Activated CD4-positive, CD25-positive, alpha-beta regulatory T cell treated with anti-CD3 and anti-CD28 coated beads, Interleukin-2, amount 50 U/mL, for 16 hours (primary cell): ENCODE data around the gene SIPA1L3.

Source experiments
- DNase-seq: peaks from one replicate; pipeline ENCODE4 v3.0.0-alpha.2; 2020; ENCODE audit warnings: low read depth, low spot score

SIPA1L3 gene

GRCh38 chr19:38152461-38153379 is 245.7 kb downstream of the SIPA1L3 start:
- no peak for DNase-seq

- DNase-seq, result no peak
These were observed 248.4 kb downstream of the SIPA1L3 start for GRCh38 chr19:38155453-38155852.

GRCh38 chr19:38158730-38159129 is 251.7 kb downstream of the SIPA1L3 start:
- DNase-seq, result no peak

GRCh38 chr19:38162094-38162493 is 255.1 kb downstream of the SIPA1L3 start:
- no peak for DNase-seq

- no peak for DNase-seq
These were observed 255.6 kb downstream of the SIPA1L3 start for GRCh38 chr19:38162632-38163031.

- no peak for DNase-seq
These were observed 256.6 kb downstream of the SIPA1L3 start for GRCh38 chr19:38163419-38164290.

- DNase-seq, result no peak
These were observed 257.5 kb downstream of the SIPA1L3 start for GRCh38 chr19:38164526-38164925.

- no peak for DNase-seq
These were observed 258.3 kb downstream of the SIPA1L3 start for GRCh38 chr19:38165335-38165734.

- no peak for DNase-seq
These were observed 261.6 kb downstream of the SIPA1L3 start for GRCh38 chr19:38168637-38169036.

GRCh38 chr19:38170334-38170733 is 263.3 kb downstream of the SIPA1L3 start:
- DNase-seq, result no peak

- DNase-seq, result no peak
These were observed 265.0 kb downstream of the SIPA1L3 start for GRCh38 chr19:38172001-38172400.

GRCh38 chr19:38173291-38174041 is 266.5 kb downstream of the SIPA1L3 start:
- DNase-seq, result no peak

GRCh38 chr19:38175422-38175821 is 268.4 kb downstream of the SIPA1L3 start:
- DNase-seq, result no peak

GRCh38 chr19:38180071-38180470 is 273.1 kb downstream of the SIPA1L3 start:
- no peak for DNase-seq

GRCh38 chr19:38182536-38183210 is 275.7 kb downstream of the SIPA1L3 start:
- DNase-seq, result no peak

- no peak for DNase-seq
These were observed 276.4 kb downstream of the SIPA1L3 start for GRCh38 chr19:38183251-38183897.

GRCh38 chr19:38184815-38185214 is 277.8 kb downstream of the SIPA1L3 start:
- no peak for DNase-seq

GRCh38 chr19:38185562-38185961 is 278.6 kb downstream of the SIPA1L3 start:
- DNase-seq, result no peak

- DNase-seq, result no peak
These were observed 283.1 kb downstream of the SIPA1L3 start for GRCh38 chr19:38190061-38190460.

- DNase-seq, result no peak
These were observed 283.8 kb downstream of the SIPA1L3 start for GRCh38 chr19:38190793-38191192.

GRCh38 chr19:38191747-38192146 is 284.7 kb downstream of the SIPA1L3 start:
- no peak for DNase-seq
